Neural progenitor cell (in vitro differentiated cells): ENCODE measurements around the gene RNLS. TPM values are rescaled to one million over a fixed set of nuclear protein-coding genes. Genes with fewer than 3 reads are reported as not detected.

Source experiments
- DNase-seq: peaks from one replicate; pipeline ENCODE4 v3.0.0-alpha.2; 2016; ENCODE audit warnings: low spot score
- H2AFZ ChIP-seq: fragments of 200-600 bp; sonication (generic); replicated peaks from 2 replicates; pipeline ENCODE4 v1.6.1; 2016; ENCODE audit warnings: antibody characterized with exemption
- H3F3A ChIP-seq: fragments of 200-600 bp; sonication (generic); 2 replicates; pipeline ENCODE4 v1.6.1; 2016; ENCODE audit warnings: antibody characterized with exemption, low read depth
- H3K27ac ChIP-seq: fragments of 200-600 bp; sonication (generic); 2 replicates; pipeline ENCODE4 v1.5.1; 2016; ENCODE audit warnings: mild to moderate bottlenecking
- H3K27me3 ChIP-seq: fragments of 200-600 bp; sonication (generic); 2 replicates; pipeline ENCODE4 v1.6.1; 2016; ENCODE audit warnings: mild to moderate bottlenecking, moderate library complexity
- H3K36me3 ChIP-seq: fragments of 200-600 bp; sonication (generic); 2 replicates; pipeline ENCODE4 v1.5.1; 2016
- H3K4me1 ChIP-seq: fragments of 200-600 bp; sonication (generic); 2 replicates; pipeline ENCODE4 v1.6.1; 2016; ENCODE audit warnings: mixed run types
- H3K4me2 ChIP-seq: fragments of 200-600 bp; sonication (generic); 2 replicates; pipeline ENCODE4 v1.6.1; 2016
- H3K4me3 ChIP-seq: fragments of 200-600 bp; sonication (generic); 2 replicates; pipeline ENCODE4 v1.5.1; 2016
- H3K79me2 ChIP-seq: fragments of 200-600 bp; sonication (generic); 2 replicates; pipeline ENCODE4 v1.6.1; 2016; ENCODE audit warnings: low read depth
- H3K9ac ChIP-seq: fragments of 200-600 bp; sonication (generic); 2 replicates; pipeline ENCODE4 v1.6.1; 2016
- H3K9me3 ChIP-seq: fragments of 200-600 bp; sonication (generic); 2 replicates; pipeline ENCODE4 v1.5.1; 2016; ENCODE audit warnings: low read depth
- H4K20me1 ChIP-seq: fragments of 200-600 bp; sonication (generic); 2 replicates; pipeline ENCODE4 v1.6.1; 2016; ENCODE audit warnings: low read depth
- H3K27ac Mint-ChIP-seq: 3 replicates; pipeline ENCODE4 v1.8.0; 2021; ENCODE audit warnings: mixed read lengths
- H3K27me3 Mint-ChIP-seq: 2 replicates; pipeline ENCODE4 v1.8.0; 2022; ENCODE audit warnings: low read depth, mild to moderate bottlenecking, inconsistent platforms, moderate library complexity, mixed read lengths; ENCODE audit not compliant: insufficient read depth
- H3K36me3 Mint-ChIP-seq: 3 replicates; pipeline ENCODE4 v1.8.0; 2021; ENCODE audit warnings: mixed read lengths
- H3K4me1 Mint-ChIP-seq: 3 replicates; pipeline ENCODE4 v1.8.0; 2021; ENCODE audit warnings: mixed read lengths
- H3K4me3 Mint-ChIP-seq: 3 replicates; pipeline ENCODE4 v1.8.0; 2021; ENCODE audit warnings: mild to moderate bottlenecking, moderate library complexity, mixed read lengths
- H3K9me3 Mint-ChIP-seq: 3 replicates; pipeline ENCODE4 v1.8.0; 2020; ENCODE audit warnings: mixed read lengths
- CTCF ChIP-seq: fragments of 200-600 bp; sonication (generic); IDR thresholded peaks from 2 replicates; pipeline ENCODE4 v1.5.1; 2017; ENCODE audit warnings: antibody characterized with exemption, mild to moderate bottlenecking
- EZH2 ChIP-seq: fragments of 200-600 bp; sonication (generic); IDR thresholded peaks from 2 replicates; pipeline ENCODE4 v1.6.1; 2017; ENCODE audit warnings: antibody characterized with exemption, mild to moderate bottlenecking, moderate library complexity
- EZH2phosphoT487 ChIP-seq: fragments of 200-600 bp; sonication (generic); IDR thresholded peaks from 2 replicates; pipeline ENCODE4 v1.6.1; 2017; ENCODE audit warnings: antibody characterized with exemption
- total RNA-seq: library from RNA; depleted of rRNA; stranded (reverse); fragments of >200 nt; gene quantifications from 2 replicates; pipeline ENCODE4 v1.2.3, GENCODE V29; 2015; ENCODE audit warnings: low replicate concordance

RNLS gene
- total RNA-seq, 1 donor from 2014 or later = 9.1 TPM

GRCh38 chr10:88385601-88386203 is 197.4 kb downstream of the RNLS start:
- H3K27me3 Mint-ChIP-seq = peaks cover 4% of the 10 kb centered on the region
- H3K27ac Mint-ChIP-seq = no peak overlapping the region
- Histone ChIP-seq H3K9me3 (no peaks in the 10 kb centered on the region), H2AFZ (no peak overlapping the region), H4K20me1 (no peaks in the 10 kb centered on the region), H3K79me2 (no peaks in the 10 kb centered on the region), H3K9ac (no peak overlapping the region), H3F3A (no peaks in the 10 kb centered on the region), H3K27me3 (no peaks in the 10 kb centered on the region), H3K36me3 (peaks cover 3% of the 10 kb centered on the region), H3K4me1 (peaks cover 5% of the 10 kb centered on the region), H3K4me3 (no peak overlapping the region), H3K4me2 (no peak overlapping the region), H3K27ac (no peak overlapping the region)
- TF ChIP-seq EZH2phosphoT487 (no peak), CTCF (no peak), EZH2 (no peak)
- H3K9me3 Mint-ChIP-seq = no peaks in the 10 kb centered on the region
- DNase-seq = no peak
- no peaks in the 10 kb centered on the region for H3K36me3 Mint-ChIP-seq
- H3K4me3 Mint-ChIP-seq = no peak overlapping the region
- H3K4me1 Mint-ChIP-seq = no peaks in the 10 kb centered on the region

GRCh38 chr10:88383276-88383675 is 199.8 kb downstream of the RNLS start:
- Mint-ChIP-seq H3K27me3 (peaks cover 4% of the 10 kb centered on the region), H3K36me3 (no peaks in the 10 kb centered on the region), H3K27ac (no peak overlapping the region), H3K4me3 (no peak overlapping the region), H3K4me1 (no peaks in the 10 kb centered on the region), H3K9me3 (no peaks in the 10 kb centered on the region)
- no peak for DNase-seq
- Histone ChIP-seq H3K36me3 (peaks cover 3% of the 10 kb centered on the region), H3K79me2 (no peaks in the 10 kb centered on the region), H3K4me2 (no peak overlapping the region), H3K27ac (no peak overlapping the region), H4K20me1 (no peaks in the 10 kb centered on the region), H3K27me3 (no peaks in the 10 kb centered on the region), H3K4me3 (no peak overlapping the region), H3K4me1 (peaks cover 5% of the 10 kb centered on the region), H3K9me3 (no peaks in the 10 kb centered on the region), H3F3A (no peaks in the 10 kb centered on the region), H2AFZ (no peak overlapping the region), H3K9ac (no peak overlapping the region)
- no peak for TF ChIP-seq EZH2
- no peak for TF ChIP-seq CTCF
- TF ChIP-seq EZH2phosphoT487 = no peak

GRCh38 chr10:88382699-88383098 is 200.4 kb downstream of the RNLS start:
- no peaks in the 10 kb centered on the region for H3K9me3 ChIP-seq
- H3F3A ChIP-seq = no peaks in the 10 kb centered on the region
- H3K36me3 ChIP-seq = peaks cover 3% of the 10 kb centered on the region
- Mint-ChIP-seq H3K27me3 (peaks cover 4% of the 10 kb centered on the region), H3K36me3 (no peaks in the 10 kb centered on the region), H3K4me3 (no peak overlapping the region), H3K9me3 (no peaks in the 10 kb centered on the region), H3K27ac (no peak overlapping the region), H3K4me1 (no peaks in the 10 kb centered on the region)
- no peak for DNase-seq
- no peak overlapping the region for H2AFZ ChIP-seq
- H3K4me3 ChIP-seq = no peak overlapping the region
- no peaks in the 10 kb centered on the region for H4K20me1 ChIP-seq
- no peak overlapping the region for H3K4me2 ChIP-seq
- H3K27ac ChIP-seq = no peak overlapping the region
- TF ChIP-seq CTCF (no peak), EZH2 (no peak)
- no peak overlapping the region for H3K9ac ChIP-seq
- H3K79me2 ChIP-seq = no peaks in the 10 kb centered on the region
- H3K4me1 ChIP-seq = peaks cover 5% of the 10 kb centered on the region
- H3K27me3 ChIP-seq = no peaks in the 10 kb centered on the region
